Activated naive CD4-positive, alpha-beta T cell treated with anti-CD3 and anti-CD28 coated beads, Interleukin-2, amount 50 U/mL, for 24 hours (primary cell): ENCODE data around the gene MACROD2.

ENCODE experiments used
- H3K27ac Mint-ChIP-seq: one replicate; pipeline ENCODE4 v1.8.0; 2021; ENCODE audit warnings: mild to moderate bottlenecking, mixed read lengths
- H3K27me3 Mint-ChIP-seq: one replicate; pipeline ENCODE4 v1.8.0; 2021; ENCODE audit warnings: mixed read lengths
- H3K36me3 Mint-ChIP-seq: one replicate; pipeline ENCODE4 v1.8.0; 2021; ENCODE audit warnings: mixed read lengths
- H3K4me1 Mint-ChIP-seq: one replicate; pipeline ENCODE4 v1.8.0; 2021; ENCODE audit warnings: mixed read lengths
- H3K4me3 Mint-ChIP-seq: one replicate; pipeline ENCODE4 v1.8.0; 2021; ENCODE audit warnings: mild to moderate bottlenecking, mixed read lengths
- H3K9me3 Mint-ChIP-seq: one replicate; pipeline ENCODE4 v1.8.0; 2021; ENCODE audit warnings: mixed read lengths

MACROD2 gene

GRCh38 chr20:14707865-14708596 is 712.7 kb downstream of the MACROD2 start:
- Mint-ChIP-seq H3K27me3 (no peaks in the 10 kb centered on the region), H3K27ac (no peak overlapping the region), H3K36me3 (no peaks in the 10 kb centered on the region), H3K4me3 (no peak overlapping the region), H3K4me1 (no peaks in the 10 kb centered on the region), H3K9me3 (no peaks in the 10 kb centered on the region)

GRCh38 chr20:14709439-14709838 is 714.1 kb downstream of the MACROD2 start:
- Mint-ChIP-seq H3K36me3 (no peaks in the 10 kb centered on the region), H3K4me3 (no peak overlapping the region), H3K9me3 (peaks cover 5% of the 10 kb centered on the region), H3K27me3 (no peaks in the 10 kb centered on the region), H3K4me1 (no peaks in the 10 kb centered on the region), H3K27ac (no peak overlapping the region)

- Mint-ChIP-seq H3K36me3 (no peaks in the 10 kb centered on the region), H3K9me3 (peaks cover 9% of the 10 kb centered on the region)
These were observed 715.6 kb downstream of the MACROD2 start for GRCh38 chr20:14710951-14711350.

GRCh38 chr20:14711652-14712051 is 716.3 kb downstream of the MACROD2 start:
- Mint-ChIP-seq H3K9me3 (peaks cover 9% of the 10 kb centered on the region), H3K27me3 (no peaks in the 10 kb centered on the region), H3K4me3 (no peak overlapping the region), H3K27ac (no peak overlapping the region), H3K36me3 (no peaks in the 10 kb centered on the region), H3K4me1 (no peaks in the 10 kb centered on the region)

More at GRCh38 chr20:14710951-14711350, 715.6 kb downstream of the MACROD2 start:
- Mint-ChIP-seq H3K27me3 (no peaks in the 10 kb centered on the region), H3K4me1 (no peaks in the 10 kb centered on the region), H3K27ac (no peak overlapping the region), H3K4me3 (no peak overlapping the region)

- Mint-ChIP-seq H3K27ac (no peak overlapping the region), H3K9me3 (peaks cover 9% of the 10 kb centered on the region), H3K4me3 (no peak overlapping the region), H3K36me3 (no peaks in the 10 kb centered on the region), H3K27me3 (no peaks in the 10 kb centered on the region), H3K4me1 (no peaks in the 10 kb centered on the region)
These were observed 717.0 kb downstream of the MACROD2 start for GRCh38 chr20:14712302-14712739.

- Mint-ChIP-seq H3K36me3 (no peaks in the 10 kb centered on the region), H3K9me3 (peaks cover 9% of the 10 kb centered on the region), H3K4me3 (no peak overlapping the region), H3K27ac (no peak overlapping the region), H3K27me3 (no peaks in the 10 kb centered on the region), H3K4me1 (no peaks in the 10 kb centered on the region)
These were observed 720.1 kb downstream of the MACROD2 start for GRCh38 chr20:14715400-14715799.

- Mint-ChIP-seq H3K27me3 (no peaks in the 10 kb centered on the region), H3K27ac (no peak overlapping the region), H3K4me1 (no peaks in the 10 kb centered on the region), H3K4me3 (no peak overlapping the region), H3K9me3 (peaks cover 9% of the 10 kb centered on the region), H3K36me3 (no peaks in the 10 kb centered on the region)
These were observed 721.1 kb downstream of the MACROD2 start for GRCh38 chr20:14716351-14716801.

- H3K27ac Mint-ChIP-seq = no peak overlapping the region
- H3K9me3 Mint-ChIP-seq = peaks cover 9% of the 10 kb centered on the region
- no peaks in the 10 kb centered on the region for H3K4me1 Mint-ChIP-seq
- H3K27me3 Mint-ChIP-seq = no peaks in the 10 kb centered on the region
- H3K4me3 Mint-ChIP-seq = no peak overlapping the region
- no peaks in the 10 kb centered on the region for H3K36me3 Mint-ChIP-seq
These were observed 722.1 kb downstream of the MACROD2 start for GRCh38 chr20:14717134-14717999.

GRCh38 chr20:14720251-14720650 is 724.9 kb downstream of the MACROD2 start:
- Mint-ChIP-seq H3K4me3 (no peak overlapping the region), H3K27ac (no peak overlapping the region), H3K9me3 (no peaks in the 10 kb centered on the region), H3K4me1 (no peaks in the 10 kb centered on the region), H3K27me3 (no peaks in the 10 kb centered on the region), H3K36me3 (no peaks in the 10 kb centered on the region)

GRCh38 chr20:14721926-14722452 is 726.7 kb downstream of the MACROD2 start:
- H3K36me3 Mint-ChIP-seq = no peaks in the 10 kb centered on the region
- no peak overlapping the region for H3K27ac Mint-ChIP-seq
- no peaks in the 10 kb centered on the region for H3K4me1 Mint-ChIP-seq
- no peaks in the 10 kb centered on the region for H3K27me3 Mint-ChIP-seq
- no peaks in the 10 kb centered on the region for H3K9me3 Mint-ChIP-seq
- no peak overlapping the region for H3K4me3 Mint-ChIP-seq

- no peaks in the 10 kb centered on the region for H3K4me1 Mint-ChIP-seq
- no peaks in the 10 kb centered on the region for H3K36me3 Mint-ChIP-seq
- H3K27me3 Mint-ChIP-seq = no peaks in the 10 kb centered on the region
- no peaks in the 10 kb centered on the region for H3K9me3 Mint-ChIP-seq
- no peak overlapping the region for H3K27ac Mint-ChIP-seq
- H3K4me3 Mint-ChIP-seq = no peak overlapping the region
These were observed 728.3 kb downstream of the MACROD2 start for GRCh38 chr20:14723614-14724013.

- H3K27me3 Mint-ChIP-seq = no peaks in the 10 kb centered on the region
- H3K4me1 Mint-ChIP-seq = no peaks in the 10 kb centered on the region
- H3K36me3 Mint-ChIP-seq = no peaks in the 10 kb centered on the region
- H3K9me3 Mint-ChIP-seq = no peaks in the 10 kb centered on the region
- no peak overlapping the region for H3K27ac Mint-ChIP-seq
- no peak overlapping the region for H3K4me3 Mint-ChIP-seq
These were observed 728.7 kb downstream of the MACROD2 start for GRCh38 chr20:14724036-14724435.

GRCh38 chr20:14724468-14724867 is 729.2 kb downstream of the MACROD2 start:
- Mint-ChIP-seq H3K9me3 (no peaks in the 10 kb centered on the region), H3K27ac (no peak overlapping the region), H3K4me3 (no peak overlapping the region), H3K4me1 (no peaks in the 10 kb centered on the region), H3K27me3 (no peaks in the 10 kb centered on the region), H3K36me3 (no peaks in the 10 kb centered on the region)

- Mint-ChIP-seq H3K36me3 (no peaks in the 10 kb centered on the region), H3K27ac (no peak overlapping the region), H3K9me3 (no peaks in the 10 kb centered on the region), H3K4me3 (no peak overlapping the region), H3K4me1 (no peaks in the 10 kb centered on the region), H3K27me3 (no peaks in the 10 kb centered on the region)
These were observed 731.3 kb downstream of the MACROD2 start for GRCh38 chr20:14726591-14726990.

- no peaks in the 10 kb centered on the region for H3K36me3 Mint-ChIP-seq
- no peaks in the 10 kb centered on the region for H3K27me3 Mint-ChIP-seq
- no peaks in the 10 kb centered on the region for H3K9me3 Mint-ChIP-seq
- no peaks in the 10 kb centered on the region for H3K4me1 Mint-ChIP-seq
- H3K4me3 Mint-ChIP-seq = no peak overlapping the region
- H3K27ac Mint-ChIP-seq = no peak overlapping the region
These were observed 732.3 kb downstream of the MACROD2 start for GRCh38 chr20:14727485-14728150.
